ENCODE measurements around the gene MEX3D.

Gene MEX3D

DNA sequence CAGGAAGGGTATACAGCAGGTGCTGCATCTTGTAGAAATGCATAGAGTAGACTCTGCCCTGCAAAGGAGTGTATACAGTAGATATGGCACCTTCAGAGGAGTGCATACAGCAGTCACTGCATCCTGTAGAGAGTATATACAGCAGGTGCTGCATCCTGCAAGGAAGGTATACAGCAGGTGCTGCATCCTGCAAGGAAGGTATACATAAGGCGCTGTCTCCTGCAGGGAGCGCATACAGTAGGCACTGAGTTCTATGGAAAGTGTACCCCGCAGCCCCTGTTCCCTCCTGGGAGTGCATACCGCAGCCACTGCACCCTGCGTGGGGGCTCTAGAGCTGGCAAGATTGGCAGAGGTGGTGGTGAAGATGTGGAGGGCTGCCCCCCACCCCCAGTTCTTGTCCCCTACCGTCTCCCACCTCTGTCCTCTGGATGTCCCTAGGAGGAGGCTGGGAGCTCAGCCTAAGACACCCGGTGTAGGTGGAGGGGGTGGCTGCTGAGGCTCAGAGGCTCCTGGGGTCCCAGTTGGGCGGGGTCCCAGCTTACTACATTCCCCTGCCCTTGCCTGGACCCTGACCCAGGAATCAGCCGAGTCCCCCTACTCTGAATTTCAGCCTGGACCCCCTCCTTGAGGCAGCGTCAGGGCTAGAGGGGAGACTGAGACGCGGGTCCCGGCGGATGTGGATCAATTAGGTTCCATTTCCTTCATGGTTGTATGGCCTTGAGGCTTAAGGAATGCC lies 53.0 kb downstream of the MEX3D start:
- DNase-seq: no peak

DNA sequence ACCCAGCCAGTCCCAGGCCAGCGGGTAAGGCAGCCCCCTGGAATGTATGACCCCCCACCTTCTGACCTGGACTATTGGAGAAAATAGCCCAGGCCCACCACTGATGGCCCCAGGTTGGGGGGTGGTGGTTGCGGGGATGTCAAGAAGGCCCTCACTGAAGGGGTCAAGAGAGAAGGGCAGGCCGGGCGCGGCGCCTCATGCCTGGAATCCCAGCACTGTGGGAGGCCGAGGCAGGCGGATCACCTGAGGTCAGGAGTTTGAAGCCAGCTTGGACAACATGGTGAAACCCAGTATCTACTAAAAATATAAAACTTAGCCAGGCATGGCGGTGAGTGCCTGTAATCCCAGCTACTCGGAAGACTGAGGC lies 53.8 kb downstream of the MEX3D start:
- no peak for DNase-seq

DNA sequence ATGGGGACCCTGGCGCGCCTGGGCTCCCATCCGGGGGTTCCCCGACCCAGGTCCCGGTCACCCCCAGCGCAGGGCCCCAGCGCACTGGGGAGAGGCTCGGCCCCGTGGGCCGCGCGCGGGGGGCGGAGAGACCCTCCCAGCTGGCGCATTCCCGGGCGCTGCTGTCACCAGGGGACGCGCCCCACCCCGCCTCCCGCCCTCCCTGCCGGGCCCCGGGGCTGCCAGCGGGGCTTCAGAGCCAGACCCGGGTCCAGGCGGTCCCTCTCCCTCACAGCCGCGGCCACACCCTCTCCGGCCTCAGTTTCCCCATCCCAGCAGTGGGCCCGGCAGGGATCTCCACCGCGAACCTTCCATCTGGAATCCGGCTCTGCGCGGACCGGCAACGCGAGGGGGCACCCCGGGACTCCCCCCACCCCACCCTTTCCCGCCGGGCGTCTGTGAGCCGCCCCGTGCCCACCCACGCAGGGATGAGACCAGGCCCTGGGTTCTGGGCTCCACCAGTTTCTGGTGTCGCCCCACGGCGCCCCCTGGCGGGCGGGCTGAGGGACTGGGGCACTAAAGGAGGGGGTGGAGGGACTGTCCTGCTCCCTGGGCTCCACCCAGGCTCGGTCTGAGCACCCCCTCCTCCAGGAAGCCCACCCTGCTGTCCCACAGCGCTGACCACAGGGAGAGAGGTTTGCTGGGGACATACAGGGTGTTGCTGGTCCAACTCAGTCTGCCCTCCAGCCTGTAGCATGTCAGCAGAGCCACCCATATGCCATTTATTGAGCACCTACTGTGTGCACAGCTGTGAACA lies 54.4 kb downstream of the MEX3D start:
- DNase-seq: no peak

DNA sequence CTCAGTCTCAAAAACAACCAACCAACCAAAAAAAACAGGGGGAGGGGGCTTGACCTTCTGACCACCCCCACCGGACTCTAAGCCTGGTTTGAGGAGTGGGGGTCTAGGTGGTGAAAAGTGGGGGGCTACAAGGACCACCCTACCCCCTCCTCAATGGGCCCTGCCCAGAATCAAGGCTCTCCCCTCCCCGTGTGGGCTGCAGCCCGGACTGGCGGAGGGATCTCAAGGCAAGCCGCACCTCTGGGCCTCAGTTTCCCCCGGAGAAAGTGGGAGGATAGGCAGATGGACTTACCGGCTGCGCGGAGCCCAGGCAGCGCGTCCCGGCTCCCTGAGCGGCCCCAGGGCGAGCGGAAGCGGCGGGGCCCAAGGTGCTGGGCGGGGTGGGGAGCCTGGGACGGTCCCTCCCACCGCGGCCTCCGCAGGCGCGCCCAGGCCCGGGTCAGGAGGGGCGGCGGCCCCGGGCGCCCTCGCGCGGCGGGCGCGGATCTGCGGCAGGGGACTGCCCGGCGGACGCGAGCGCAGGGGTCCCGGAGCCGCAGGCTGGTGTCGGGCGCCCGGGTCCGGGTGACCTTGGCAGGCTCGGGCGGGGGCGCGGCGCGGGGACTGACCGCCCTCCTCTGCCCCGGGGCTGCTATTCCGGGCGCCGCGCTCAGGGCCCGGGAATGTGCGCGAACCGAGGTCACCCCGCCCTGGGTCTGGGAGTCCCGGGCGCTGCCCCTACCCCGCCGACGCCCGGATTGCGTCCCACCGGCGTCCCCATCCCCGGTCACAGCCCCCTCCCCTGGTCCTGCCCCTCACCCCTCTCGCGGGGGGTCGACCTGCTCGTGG lies 55.2 kb downstream of the MEX3D start, which contains the start of gene ADAMTSL5:
ADAMTSL5 (minus strand) TSS at position 349 of the 828 bp plus-strand sequence. CDS start 2,076 bp downstream, outside the sequence.
- DNase-seq: no peak

DNA sequence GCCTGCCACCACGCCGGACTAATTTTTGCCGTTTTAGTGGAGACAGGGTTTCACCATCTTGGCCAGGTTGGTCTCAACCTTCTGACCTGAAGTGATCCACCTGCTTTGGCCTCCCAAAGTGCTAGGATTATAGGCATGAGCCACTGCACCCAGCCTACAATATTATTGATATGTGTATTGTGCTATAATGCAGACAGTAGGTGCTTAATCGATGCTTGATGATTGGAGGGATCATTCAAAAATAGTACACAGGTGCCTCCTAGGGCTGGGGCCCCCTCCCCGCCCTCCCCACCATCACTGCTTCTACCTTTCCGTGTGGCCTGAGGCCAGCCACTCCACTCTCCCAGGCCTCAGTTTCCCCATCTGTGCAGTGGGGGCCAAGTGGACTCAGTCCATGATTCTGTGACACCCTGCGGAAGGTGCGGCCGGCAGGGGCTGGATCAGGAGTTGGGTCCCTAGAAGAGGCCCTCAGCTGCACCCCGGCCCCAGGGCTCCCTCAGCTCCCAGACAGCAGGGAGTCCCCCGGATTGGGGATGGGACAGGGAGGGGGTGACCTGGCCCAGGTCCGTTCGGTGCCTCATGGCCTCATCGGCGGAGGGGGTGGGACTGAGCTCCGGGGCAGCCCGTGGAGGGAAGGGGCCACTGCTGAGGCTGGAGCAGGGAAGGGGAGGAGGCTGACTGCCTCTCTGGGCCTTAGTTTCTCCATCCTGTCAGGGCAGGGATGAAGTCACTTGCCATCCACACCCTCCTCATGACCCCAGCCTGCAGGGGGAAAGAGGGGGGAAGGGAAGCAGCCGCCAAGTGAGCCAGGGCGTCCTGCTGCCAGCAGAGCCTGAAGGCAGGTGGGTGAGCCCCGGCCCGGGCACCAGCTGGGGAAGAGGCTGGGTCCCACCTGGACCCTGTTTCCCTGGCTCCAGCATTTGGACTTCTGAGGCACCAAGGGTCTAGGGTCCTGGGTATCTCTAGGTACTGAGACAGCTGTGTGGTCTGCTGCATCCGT lies 56.5 kb downstream of the MEX3D start:
- DNase-seq: no peak

DNA sequence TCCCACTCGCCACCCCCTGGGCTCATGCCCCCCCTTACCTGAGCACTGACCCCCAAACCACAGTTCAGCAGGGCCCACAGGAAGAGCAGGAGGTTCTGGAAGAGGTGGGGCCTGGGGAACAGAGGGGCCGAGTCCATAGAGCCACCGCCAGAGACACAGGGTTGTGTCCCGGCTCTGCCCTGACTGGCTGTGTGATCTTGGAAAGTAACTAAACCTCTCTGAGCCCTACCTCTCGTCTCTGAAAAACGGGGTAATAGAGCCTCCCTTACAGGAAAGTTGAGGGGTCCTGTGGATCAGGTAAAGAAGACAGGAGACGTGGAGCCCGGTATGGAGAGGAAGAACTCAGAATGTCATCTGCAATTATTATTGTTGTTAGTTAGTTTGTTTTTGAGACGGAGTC lies 57.3 kb downstream of the MEX3D start:
- DNase-seq: no peak

DNA sequence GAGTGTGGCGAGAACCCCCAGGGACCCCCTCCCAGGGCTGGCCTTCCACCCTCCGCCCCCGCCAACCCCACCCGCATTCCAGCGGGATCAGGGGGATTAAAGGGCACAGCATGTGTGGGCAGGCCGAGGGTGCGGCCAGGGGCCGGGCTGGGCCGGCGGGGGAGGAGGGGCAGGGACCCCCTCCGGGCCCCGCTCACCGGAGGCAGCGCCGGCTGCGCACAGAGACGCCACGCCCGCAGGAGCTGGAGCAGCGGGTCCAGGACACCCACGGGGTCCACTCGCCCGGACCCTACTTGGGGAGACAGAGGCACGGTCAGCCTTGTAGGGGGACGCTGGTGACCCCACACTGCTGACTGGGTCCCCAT lies 57.7 kb downstream of the MEX3D start:
- DNase-seq: no peak

DNA sequence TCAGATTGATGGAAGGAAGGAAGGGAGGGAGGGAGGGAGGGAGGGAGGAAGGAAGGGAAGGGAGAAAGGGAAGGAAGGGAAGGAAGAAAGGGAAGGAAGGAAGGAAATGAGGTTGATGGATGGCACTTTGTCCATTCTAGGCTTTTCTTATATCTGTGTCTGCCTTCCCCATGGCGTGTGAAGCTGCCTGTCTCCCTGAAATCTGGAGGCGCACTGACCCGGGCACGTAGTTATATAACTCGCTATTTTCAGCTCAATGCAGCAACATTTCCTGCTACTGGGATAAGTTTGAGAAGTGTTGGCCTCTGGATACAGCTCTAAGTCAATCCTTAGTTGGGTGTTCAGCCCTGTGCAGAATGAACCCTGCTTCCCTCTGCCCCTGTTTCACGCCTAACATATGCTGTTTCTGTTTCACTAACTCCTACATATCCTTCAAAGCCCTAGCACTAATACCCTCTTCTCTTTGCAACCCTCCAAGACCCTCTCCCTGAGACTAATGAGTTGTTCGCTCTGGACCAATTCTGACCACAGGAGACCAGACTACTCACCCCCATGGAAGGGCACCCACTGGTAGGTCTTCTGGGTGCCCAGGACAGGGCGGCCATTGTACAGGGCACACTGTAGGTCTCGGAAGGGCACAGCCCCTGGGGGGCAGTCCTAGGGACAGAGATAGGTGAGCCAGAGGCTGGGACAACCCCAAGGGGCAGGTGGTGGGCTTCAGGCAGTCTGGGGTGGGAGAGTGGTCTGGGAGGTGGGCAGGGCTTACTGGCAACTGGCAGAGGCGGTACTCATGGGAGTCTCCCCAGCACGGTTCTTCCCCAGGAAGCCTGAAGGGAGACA lies 58.3 kb downstream of the MEX3D start:
- no peak for DNase-seq

DNA sequence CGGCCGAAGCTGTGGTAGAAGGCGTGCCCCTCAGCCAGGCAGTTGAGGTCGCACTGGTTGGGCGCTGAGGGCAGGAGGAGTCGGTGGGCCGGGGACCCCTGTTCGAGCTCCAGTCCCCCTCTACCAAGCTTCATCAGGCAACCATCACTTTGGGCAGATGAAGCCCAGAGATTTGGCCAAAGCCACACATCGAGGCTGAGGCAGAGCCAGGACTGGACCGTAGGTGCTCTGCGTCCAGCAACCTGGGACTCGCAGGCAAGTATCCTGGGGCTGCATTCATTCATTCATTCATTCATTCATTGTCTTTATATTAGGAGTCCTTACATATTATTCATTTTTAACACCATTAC lies 59.6 kb downstream of the MEX3D start:
- DNase-seq: no peak

DNA sequence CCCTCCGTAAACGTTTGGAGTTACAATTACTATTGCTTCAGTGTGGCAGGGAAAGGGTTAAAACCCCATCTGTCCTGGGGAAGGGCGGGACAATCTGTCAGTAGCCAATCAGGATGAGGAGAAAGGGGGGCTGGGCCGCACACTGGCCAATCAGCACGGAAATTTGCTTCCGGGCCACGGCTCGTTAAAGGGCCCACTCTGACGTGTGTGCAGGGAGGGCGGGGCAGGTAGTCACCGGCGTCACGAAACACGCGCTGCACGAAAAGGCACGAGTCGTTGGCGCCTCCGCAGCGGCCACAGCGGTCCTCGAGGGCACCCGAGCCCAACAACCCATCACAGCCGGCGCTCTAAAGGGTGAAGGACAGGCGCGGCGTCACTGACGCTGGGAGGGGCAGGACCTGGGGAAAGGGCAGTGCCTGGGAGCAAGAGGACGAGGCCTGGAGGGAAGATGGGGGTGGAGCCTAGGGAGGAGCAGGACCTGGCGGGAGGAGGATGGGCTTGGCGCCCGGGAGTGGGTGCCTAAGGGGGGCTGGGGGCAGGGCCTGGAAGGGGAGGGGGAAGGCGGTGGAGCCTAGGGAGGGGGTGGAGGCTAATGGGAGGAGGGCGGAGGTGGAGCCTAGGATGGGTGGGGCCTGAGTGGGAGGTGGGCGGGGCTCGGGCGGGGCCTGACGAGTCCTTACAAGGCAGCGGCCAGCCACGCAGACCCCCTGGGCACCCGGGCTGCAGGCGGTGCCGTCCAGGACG lies 60.2 kb downstream of the MEX3D start:
- peak; percentile 91 for DNase-seq

DNA sequence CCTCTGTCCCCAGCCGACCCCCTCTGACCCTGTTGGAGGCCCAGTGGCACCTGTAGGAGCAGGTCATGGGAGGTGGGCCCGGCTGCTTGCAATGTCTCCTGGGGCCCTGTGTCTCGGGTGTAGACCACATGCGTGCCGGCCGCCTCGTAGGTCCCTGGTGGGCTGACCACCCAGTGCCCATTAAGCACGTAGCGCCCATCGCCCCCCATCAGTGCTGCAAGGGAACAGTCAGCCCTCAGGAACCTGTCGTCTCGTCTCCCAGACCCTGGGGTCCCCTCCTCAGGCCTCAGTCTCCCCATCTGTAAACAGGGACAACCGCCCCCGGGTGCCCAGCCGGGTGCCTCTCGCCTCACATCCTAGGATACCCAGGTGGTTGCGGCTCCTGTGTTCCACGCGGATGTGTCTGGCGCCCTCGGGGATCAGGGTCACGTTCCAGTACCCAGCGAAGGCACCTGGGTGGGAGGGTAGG lies 60.9 kb downstream of the MEX3D start:
- no peak for DNase-seq

DNA sequence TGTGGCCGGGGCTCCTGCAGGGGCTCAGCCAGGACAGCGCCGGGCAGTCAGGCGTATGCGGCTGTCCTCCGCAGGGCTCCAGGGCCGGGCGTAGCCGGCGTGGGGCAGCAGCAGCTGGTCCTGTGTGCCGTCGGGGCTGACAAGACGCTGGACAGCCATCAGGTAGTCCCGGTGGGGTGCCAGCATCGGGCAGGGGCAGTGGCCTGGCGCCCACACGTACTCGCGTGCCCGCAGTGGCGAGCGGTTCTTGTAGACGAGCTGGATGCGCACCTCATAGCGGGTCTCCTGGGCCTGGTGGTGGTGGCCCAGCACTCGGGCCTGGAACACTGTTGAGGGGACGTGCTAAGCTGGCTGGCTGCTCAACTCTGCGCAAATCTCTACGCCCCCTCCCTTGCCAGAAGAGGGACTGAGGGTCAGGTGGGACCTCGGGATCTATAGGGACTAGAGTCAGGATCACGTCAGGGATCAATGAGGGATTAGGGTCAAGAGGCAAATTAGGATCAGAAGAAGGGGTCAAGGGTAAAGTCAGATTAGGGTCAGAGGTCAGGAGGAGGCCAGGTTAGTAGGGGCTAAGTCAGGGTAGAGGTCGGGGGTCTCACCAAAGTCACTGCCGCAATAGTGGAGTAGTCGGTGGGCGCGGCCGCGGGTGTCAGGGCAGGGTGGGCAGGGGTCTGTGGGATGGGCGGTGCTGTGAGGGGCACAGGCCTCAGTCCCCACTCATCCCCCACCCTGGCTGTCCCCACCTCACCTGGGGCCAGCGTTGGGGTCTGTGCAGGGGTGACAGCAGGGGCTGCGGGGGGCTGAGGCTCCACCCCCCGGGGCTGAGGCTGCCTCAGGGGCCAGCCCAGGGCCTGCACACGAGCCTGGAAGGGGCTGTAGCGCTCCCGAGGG lies 61.9 kb downstream of the MEX3D start:
- no peak for DNase-seq

DNA sequence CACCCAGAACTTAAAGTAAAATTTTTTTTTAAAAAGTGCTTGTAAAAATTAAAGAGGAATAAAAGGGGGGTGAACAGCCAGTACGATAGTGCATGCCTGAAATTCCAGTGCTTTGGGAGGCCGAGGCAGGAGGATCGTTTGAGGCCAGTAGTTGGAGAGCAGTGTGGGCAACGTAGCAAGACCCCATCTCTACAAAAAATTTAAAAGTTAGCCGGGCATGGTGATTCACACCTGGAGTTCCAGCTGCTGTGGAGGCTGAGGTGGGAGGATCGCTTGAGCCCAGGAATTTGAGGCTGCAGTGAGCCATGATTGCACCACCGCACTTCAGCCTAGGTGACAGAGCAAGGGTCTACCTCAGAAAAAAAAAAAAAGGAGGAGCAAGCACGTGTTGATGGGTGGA lies 63.1 kb downstream of the MEX3D start:
- DNase-seq: no peak

Data from NCI-H1694 (cell line).